Osteocyte (in vitro differentiated cells): ENCODE measurements around the gene MCTP1. TPM values are rescaled to one million over a fixed set of nuclear protein-coding genes. Genes with fewer than 3 reads are reported as not detected.

Source experiments
- DNase-seq: peaks from one replicate; pipeline ENCODE4 v3.0.0; 2021; ENCODE audit warnings: mixed read lengths; ENCODE audit not compliant: unreplicated experiment; ENCODE audit errors: extremely low spot score
- H3K27ac Mint-ChIP-seq: one replicate; pipeline ENCODE4 v1.8.0; 2021; ENCODE audit warnings: mild to moderate bottlenecking, mixed read lengths; ENCODE audit not compliant: unreplicated experiment
- H3K27me3 Mint-ChIP-seq: one replicate; pipeline ENCODE4 v1.8.0; 2021; ENCODE audit warnings: mixed read lengths; ENCODE audit not compliant: unreplicated experiment
- H3K36me3 Mint-ChIP-seq: one replicate; pipeline ENCODE4 v1.8.0; 2021; ENCODE audit warnings: mixed read lengths; ENCODE audit not compliant: unreplicated experiment
- H3K4me1 Mint-ChIP-seq: one replicate; pipeline ENCODE4 v1.8.0; 2021; ENCODE audit warnings: mixed read lengths; ENCODE audit not compliant: unreplicated experiment
- H3K4me3 Mint-ChIP-seq: one replicate; pipeline ENCODE4 v1.8.0; 2021; ENCODE audit warnings: mild to moderate bottlenecking, moderate library complexity, mixed read lengths; ENCODE audit not compliant: unreplicated experiment
- H3K9me3 Mint-ChIP-seq: one replicate; pipeline ENCODE4 v1.8.0; 2021; ENCODE audit warnings: mixed read lengths; ENCODE audit not compliant: unreplicated experiment
- CTCF ChIP-seq: fragments of 200-600 bp; sonication (generic); IDR thresholded peaks from 2 replicates; pipeline ENCODE4 v1.5.0; 2021; ENCODE audit warnings: antibody characterized with exemption, mild to moderate bottlenecking, moderate library complexity
- total RNA-seq: library from RNA; stranded (reverse); gene quantifications from 2 replicates; pipeline ENCODE4 v1.2.1, GENCODE V29; 2021

The MCTP1 gene
- total RNA-seq, 1 donor from 2014 or later: 0.67 TPM

DNA sequence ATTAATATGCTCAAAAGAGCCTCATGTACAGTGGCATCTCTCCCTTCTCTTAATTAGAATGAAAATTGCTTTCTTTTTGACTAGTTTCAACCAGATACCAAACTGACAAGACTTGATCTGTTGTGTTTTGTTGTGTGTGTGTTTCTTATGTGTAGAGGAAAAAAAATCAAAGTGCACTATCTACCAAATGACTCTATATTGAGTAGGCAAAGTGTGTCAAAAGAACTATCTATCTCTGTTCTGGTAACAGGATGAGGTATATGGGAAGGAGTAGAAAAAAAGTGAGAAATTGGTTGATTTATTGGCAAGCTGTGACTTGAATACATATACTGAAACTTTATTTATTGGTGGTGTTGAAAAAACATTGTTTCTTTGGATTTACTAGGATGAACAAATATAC is 476.4 kb downstream of the MCTP1 start:
- Mint-ChIP-seq H3K4me1 (no peaks in the 10 kb centered on the region), H3K4me3 (no peak overlapping the region), H3K36me3 (no peaks in the 10 kb centered on the region), H3K27me3 (peaks cover 17% of the 10 kb centered on the region), H3K9me3 (no peaks in the 10 kb centered on the region), H3K27ac (no peak overlapping the region)
- no peak for TF ChIP-seq CTCF
- DNase-seq: no peak

- Mint-ChIP-seq H3K27ac (no peak overlapping the region), H3K36me3 (no peaks in the 10 kb centered on the region), H3K9me3 (no peaks in the 10 kb centered on the region)
Observed at GRCh38 chr5:94807985-94808384, 476.9 kb downstream of the MCTP1 start.

GRCh38 chr5:94802450-94802849 is 482.4 kb downstream of the MCTP1 start:
- no peak overlapping the region for H3K4me3 Mint-ChIP-seq
- no peak for TF ChIP-seq CTCF
- no peak overlapping the region for H3K27ac Mint-ChIP-seq
- no peak for DNase-seq
- no peaks in the 10 kb centered on the region for H3K9me3 Mint-ChIP-seq
- no peaks in the 10 kb centered on the region for H3K36me3 Mint-ChIP-seq
- H3K27me3 Mint-ChIP-seq: peaks cover 3% of the 10 kb centered on the region
- H3K4me1 Mint-ChIP-seq: no peaks in the 10 kb centered on the region

More at GRCh38 chr5:94807985-94808384, 476.9 kb downstream of the MCTP1 start:
- no peak for DNase-seq
- peaks cover 17% of the 10 kb centered on the region for H3K27me3 Mint-ChIP-seq
- H3K4me3 Mint-ChIP-seq: no peak overlapping the region
- TF ChIP-seq CTCF: no peak
- H3K4me1 Mint-ChIP-seq: no peaks in the 10 kb centered on the region

- H3K36me3 Mint-ChIP-seq: no peaks in the 10 kb centered on the region
- H3K9me3 Mint-ChIP-seq: no peaks in the 10 kb centered on the region
- no peak for TF ChIP-seq CTCF
- no peaks in the 10 kb centered on the region for H3K4me1 Mint-ChIP-seq
- DNase-seq: no peak
- no peak overlapping the region for H3K4me3 Mint-ChIP-seq
- no peaks in the 10 kb centered on the region for H3K27me3 Mint-ChIP-seq
- no peak overlapping the region for H3K27ac Mint-ChIP-seq
Observed at GRCh38 chr5:94796586-94796985, 488.3 kb downstream of the MCTP1 start.

DNA sequence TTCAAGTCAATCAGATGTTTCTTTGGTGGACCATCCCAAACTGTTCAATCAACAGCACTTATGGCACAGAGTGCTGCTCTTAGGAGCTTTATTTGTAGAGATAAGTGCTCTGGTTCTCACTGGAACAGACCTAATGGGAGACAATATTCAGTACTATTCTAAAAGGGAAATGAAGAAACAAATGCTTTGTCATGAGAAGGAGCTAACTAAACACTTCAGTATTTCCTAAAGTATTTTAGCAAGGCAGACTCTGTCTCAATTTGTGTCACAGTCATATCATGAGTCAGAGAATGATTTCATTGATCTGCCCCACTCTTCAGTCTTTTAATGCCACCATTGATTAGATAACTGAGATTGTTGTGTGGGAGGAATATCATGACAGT is 491.1 kb downstream of the MCTP1 start:
- H3K36me3 Mint-ChIP-seq: no peaks in the 10 kb centered on the region
- no peaks in the 10 kb centered on the region for H3K9me3 Mint-ChIP-seq
- H3K4me3 Mint-ChIP-seq: no peak overlapping the region
- no peak overlapping the region for H3K27ac Mint-ChIP-seq
- TF ChIP-seq CTCF: no peak
- no peaks in the 10 kb centered on the region for H3K27me3 Mint-ChIP-seq
- no peak for DNase-seq
- no peaks in the 10 kb centered on the region for H3K4me1 Mint-ChIP-seq
